Glomerular endothelial cell (primary cell): ENCODE measurements around the gene TAF1A. TPM values are rescaled to one million over a fixed set of nuclear protein-coding genes. Genes with fewer than 3 reads are reported as not detected.
A peak's percentile ranks its signal among the peaks of the same experiment; 100 is the strongest.
"Not testable (repeated sequence)": the region's sequence is repeated elsewhere in the genome, so short reads cannot be mapped to it uniquely, and the experiment has no call there.

Source experiments
- DNase-seq: peaks from one replicate; pipeline ENCODE4 v3.0.0-alpha.2; 2011; ENCODE audit warnings: low read depth, low spot score; ENCODE audit errors: extremely low read depth
- total RNA-seq: library from RNA; depleted of rRNA; stranded (reverse); fragments of >200 nt; gene quantifications from 2 replicates; pipeline ENCODE4 v1.2.3, GENCODE V29; 2015

Gene TAF1A
- total RNA-seq, result 3.5 and 3.6 TPM in 2 replicates

DNA sequence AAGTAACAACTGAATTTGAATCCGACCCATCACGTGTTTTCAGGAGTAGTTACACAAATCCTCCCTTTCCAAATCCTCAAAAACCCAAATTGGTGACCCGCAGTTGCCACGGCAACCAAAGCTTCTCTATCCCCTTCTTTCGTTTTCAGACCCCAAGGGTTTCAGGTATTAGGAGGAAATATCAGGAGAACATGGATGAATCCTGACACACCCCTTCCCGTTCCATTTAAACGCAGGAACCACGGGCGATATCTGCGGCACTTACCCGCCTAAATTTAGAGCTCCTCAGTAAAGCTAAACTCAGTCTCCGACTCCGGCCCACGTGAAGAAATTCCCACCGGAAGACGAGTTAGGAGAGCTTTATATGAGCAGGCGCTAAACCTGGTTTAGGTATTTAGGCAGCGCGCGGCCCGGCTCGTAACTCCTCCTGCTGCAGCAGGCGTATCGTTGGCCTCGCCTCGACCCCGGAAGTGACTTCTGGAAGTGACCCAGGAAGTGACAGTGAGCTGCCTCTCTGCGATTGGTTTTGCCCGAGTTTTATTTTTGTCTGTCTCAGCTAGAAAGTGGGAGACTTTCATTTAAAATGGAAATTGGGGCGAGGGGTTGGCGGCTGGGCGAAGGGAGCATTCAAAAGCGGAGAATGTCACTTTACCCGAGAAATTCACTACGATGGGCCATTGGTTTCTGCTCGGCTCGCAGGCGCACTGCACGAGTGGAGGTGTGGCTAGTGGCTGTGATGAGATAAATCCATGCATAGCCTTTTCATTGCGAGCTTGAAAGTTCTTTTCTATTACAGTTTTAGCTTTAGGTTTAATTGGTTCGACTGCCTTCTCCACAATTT, at the start of gene TAF1A:
TAF1A (minus strand) TSS at position 472 of the 841 bp plus-strand sequence.
- DNase-seq, result no peak

DNA sequence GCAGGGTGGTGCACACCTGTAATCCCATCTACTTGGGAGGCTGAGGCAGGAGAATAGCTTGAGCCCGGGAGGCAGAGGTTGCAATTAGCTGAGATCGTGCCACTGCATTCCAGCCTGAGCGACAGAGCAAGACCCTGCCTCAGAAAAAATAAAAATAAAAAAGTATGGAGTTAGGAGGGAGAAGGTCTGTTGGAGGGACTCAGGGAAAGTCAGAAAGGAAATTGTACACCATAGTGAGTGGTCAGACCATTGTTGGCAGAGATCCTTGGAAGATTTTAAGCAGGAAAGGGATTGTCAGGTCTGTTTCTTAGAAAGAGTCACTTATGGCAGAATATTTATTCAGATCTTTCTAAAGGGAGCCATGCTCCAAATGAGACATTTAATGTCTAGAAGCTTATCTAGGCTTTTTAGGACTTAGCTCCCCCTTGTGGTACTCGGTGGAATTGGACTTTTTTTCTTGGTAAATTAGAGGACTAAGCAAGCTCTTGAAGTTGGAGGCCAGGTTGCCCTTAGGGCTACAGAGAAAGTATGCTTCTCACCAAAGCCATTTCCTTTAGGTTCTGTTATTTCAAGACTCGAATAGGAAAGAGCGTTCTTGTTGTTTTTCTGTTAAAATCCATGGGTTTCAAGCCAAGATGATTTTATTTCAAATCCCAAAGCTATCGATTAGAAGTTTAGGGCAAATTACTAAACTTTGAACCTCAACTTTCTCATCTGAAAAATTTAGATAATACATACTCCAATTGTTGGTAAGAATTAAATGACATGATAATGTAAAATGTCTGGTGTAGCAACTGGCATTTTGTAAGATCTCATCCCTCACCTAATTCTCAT, 44.7 kb upstream of the TAF1A start:
- DNase-seq, result peak; percentile 96

DNA sequence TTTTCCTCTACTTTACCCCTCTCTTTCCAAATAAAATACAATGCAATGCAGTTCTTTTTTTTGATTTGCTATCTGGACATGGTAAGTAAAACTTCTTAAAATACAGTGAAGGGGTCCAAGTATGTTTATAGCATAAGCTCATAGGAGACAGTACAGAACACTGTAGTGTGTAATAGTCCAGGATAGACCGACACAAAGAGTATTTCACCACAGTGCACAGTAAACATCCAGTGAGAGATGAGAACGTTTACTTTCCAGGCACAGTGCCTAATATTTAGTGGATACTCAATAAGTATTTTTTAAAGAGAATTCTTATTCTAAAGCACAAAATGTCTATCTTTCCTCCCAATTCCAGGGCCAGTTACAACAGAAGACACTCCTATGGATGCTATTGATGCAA, 43.0 kb upstream of the TAF1A start:
- no peak for DNase-seq

DNA sequence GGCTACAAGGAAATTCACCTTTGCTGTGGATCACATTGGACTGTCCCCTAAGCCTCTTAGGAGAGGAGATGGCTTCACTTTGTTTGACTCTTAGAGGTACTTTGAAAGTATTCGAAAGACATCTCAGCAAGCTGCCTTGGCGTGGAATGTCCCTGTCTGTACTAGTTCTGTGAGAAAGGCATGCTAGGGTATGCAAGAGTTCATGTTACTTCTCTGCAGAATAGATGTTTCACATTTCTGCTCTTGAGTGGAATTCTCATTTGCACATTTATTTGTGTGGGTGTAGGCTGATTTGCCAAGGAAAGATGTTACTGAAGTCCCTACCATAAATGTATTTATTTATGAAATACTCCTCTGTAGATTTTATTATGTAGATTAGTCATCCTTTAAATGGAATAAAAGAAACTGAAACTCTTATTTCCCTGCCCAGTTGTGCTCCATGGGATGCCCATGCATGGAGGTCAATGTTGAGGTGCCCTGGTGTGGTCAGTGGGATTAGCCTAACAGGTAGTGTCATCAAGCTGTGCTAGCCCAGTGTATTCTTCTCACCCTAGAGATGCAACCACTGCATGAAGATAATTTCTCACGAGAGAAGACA, 42.0 kb upstream of the TAF1A start:
- no peak for DNase-seq

DNA sequence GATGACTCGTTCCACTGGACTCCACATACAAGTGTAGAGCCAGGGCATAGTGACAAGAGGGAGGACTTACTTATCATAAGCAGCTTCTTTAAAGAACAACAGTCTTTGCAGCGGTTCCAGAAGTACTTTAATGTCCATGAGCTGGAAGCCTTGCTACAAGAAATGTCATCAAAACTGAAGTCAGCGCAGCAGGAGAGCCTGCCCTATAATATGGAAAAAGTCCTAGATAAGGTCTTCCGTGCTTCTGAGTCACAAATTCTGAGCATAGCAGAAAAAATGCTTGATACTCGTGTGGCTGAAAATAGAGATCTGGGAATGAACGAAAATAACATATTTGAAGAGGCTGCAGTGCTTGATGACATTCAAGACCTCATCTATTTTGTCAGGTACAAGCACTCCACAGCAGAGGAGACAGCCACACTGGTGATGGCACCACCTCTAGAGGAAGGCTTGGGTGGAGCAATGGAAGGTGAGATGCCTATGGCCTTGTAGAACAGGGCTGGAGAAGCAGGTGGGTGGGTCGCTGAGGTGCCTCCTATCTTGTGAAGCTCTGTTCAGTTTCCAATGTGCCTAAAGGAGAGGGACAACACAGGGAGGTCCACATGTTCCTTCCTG, 40.3 kb upstream of the TAF1A start:
- no peak for DNase-seq

DNA sequence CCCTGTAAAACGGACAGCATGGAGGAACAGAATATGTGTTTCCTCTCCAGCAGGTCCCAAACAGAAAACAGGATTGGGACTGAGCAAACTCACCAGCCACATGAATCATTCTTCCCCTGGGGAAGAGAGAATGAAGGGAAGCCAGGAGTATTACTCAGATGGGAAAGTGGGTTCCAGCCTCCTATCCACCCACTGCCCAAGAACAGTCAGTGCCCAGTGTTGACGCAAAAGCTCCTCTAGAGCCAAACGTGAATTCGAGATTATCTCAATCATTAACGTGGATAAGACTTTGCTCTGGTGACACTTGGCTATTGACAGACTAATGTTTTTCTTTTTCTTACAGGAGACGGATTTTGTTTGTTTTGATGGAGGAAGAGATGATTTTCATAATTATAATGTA, 37.5 kb upstream of the TAF1A start:
- peak; percentile 14 for DNase-seq

DNA sequence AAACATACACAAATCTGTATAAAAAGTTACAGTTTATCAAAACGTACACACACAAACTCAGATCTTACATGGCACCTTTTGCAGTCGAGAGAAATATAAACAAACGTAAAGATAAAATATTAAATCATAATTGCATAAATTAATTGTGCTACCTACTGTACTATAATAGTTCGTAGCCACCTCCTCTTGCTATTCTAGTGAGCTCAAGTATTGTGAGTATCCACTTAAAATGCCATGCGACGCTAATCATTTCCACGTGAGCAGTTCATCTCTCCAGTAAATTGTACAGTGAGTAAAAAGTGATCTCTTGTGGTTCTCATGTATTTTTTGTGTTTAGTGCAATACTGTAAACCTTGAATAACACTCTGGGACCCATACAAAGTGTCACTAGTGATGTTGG, 34.5 kb upstream of the TAF1A start:
- no peak for DNase-seq

DNA sequence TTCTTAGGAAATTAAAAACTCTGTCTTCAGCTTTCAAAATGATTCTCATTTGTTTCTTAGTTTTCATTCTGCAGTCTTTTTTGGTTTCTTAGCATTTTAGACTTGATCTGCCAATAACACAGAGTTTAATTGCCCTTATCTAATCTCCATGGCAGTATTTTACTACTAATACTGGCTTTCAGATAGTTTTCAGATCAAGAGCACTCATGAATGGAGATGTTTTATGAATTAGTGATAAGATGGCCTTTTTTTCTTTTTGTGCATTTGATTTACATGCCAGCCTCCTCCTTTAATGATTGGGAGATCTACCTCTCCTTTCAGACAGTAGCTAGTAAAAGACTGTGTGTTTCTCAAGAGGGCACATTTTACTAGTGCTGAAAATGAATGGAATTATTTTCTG, 33.7 kb upstream of the TAF1A start:
- DNase-seq, result no peak

DNA sequence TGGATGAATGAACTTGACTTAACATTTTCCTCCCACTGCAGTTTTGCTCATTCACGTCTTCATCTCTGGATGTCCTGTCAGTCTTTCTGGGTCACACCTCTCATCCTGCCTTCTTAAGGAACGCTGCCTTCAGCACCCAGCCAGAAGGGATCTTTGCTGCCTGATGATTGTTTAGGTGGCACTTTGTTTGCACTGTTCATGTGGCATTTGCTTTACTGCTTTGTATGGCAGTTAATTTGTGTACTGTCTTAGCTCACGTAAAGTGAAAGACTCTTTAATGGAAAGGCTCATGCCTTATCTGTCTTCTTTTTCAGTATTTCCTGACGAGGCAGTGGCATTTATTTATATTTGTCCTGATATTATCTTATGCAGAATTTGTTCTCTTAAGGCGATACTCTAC, 33.0 kb upstream of the TAF1A start:
- no peak for DNase-seq

DNA sequence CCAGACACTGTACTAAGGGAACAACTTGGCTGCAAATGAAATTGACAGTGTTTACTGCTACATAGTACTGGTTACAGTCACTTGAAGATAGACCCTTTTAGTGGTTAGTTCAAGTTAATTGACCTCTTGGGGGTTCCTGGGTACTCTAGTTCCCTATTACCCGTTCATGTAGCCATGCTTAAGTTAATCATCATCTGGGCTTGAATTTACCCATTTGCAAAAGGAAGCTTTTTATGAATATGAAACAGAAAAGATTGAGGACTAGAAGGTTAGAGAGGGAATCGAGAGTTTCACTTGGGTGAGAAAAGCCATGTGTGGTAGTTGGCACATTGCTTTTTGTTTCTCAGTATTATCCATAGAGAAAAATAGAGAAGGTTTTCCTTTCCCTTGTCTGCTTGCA, 30.8 kb upstream of the TAF1A start:
- DNase-seq, result no peak

DNA sequence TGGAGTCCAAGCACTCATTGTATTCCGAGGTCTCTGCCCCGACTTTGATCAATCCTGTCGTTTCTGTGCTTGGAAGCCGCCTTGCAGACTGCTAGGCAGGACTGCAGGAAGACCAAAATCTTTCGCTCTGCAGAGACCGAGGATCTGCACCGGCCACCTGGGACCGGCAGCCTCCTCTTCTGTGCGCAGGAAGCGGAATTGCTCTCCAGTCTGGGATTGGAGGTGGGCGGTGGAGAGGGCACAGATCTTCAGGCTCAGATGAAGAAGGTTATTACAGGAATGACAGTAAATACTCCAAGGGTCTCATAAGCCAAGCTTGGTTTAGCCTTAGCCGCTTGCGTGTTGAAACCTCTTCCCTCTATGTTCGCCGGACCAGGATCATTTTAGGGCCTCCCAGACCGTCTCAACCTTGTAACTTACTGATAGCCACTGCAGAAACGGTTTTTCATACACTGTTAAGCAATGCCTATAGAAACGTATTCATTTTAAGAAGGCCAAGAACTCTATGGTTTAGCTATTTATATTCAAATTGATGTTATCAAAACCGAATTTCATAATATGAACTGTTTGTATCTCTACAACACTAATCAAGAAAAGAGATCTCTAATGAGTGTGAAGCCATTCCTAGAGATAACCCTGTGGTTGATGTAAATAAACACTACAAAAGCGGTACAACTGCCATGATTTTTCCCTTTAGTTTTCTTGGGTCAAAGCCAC, 29.3 kb upstream of the TAF1A start:
- no peak for DNase-seq

DNA sequence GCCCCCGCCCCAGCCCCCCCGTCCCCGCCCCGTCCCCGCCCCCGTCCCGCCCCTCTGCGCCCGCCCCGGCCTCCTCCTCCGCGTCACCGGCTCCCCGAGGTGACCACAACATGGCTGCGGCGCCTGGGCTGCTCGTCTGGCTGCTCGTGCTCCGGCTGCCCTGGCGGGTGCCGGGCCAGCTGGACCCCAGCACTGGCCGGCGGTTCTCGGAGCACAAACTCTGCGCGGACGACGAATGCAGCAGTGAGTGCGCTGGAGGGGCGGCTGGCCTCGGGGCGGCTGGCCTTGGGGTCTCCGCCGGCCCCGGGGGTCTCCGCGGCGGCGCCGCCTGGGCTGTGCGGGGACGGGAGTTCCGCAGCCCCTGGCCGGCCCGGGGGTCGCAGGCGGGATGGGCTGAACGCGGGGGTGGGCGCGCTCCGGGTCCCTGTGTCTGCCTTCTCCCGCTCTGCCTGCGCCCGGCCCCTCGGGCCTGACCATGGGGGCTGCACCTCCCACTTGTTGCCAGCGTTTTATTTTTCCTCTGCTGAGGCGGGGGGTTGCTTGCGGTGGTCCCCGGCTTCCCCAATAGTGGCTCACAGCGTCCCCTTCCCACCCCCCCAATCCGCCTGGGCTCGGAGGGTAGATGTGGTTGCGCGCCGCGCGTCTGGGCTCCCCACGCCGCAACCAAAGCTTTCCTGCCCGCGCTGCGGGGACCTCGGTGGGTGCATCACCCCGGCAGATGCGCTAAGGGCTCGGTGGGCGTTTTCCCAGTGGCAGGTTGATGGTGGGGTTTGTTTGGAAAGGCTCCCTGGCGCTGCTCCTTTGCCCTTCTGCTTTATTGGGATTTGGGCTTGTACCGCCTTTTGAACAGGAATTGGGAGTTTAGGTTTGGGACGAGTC, 28.5 kb upstream of the TAF1A start, which contains the start of gene MIA3:
MIA3 (plus strand) TSS at position 97 of the 879 bp plus-strand sequence; CDS start at position 111, 14 bp downstream.
- DNase-seq, result no peak

DNA sequence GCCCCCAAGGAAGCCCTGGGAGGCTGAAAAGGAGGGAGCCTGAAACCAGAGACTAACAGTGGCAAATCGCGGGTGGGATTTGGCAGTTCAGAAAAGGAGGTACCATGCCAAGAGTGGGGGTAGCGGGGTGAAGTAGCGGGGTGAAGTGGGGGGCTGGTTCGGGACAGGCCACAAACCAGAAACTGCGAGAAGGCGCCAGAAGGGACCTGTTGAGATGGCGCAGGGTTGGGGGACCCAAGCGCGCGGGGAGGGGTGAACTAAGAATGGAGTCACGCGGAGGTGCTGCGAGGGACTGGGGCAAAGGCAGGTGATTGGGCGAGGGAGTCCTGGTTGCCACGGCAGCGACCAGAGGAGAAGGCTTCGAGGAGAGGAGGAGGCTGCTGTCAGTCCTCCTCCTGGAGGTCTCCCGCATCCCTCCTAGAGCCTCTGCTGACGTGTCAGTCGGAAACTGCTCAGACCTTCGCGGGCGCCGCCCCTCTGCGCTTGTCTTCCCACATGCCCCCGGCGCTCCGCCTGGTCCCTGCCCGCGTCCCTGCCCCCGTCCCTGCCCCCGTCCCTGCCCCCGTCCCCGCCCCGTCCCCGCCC, 27.7 kb upstream of the TAF1A start:
- DNase-seq, result no peak

DNA sequence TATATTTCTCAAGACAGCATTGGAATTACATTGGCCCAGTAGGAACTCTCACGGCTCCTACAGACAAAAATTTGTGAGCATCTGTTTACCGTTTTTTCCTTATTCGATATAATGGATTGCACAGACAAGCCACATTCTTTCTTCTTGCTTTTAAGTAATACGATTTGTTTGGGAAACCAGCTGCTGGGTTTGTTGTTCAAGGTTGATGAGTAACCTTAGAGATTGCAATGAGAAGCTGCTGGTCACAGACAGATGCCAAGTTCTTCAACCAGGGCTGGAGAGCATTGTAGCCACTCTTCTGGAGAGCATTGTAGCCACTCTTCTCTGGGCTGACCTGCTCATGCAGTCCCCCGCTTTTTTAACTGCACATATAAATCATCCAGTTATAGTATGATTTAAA, 26.8 kb upstream of the TAF1A start:
- no peak for DNase-seq

DNA sequence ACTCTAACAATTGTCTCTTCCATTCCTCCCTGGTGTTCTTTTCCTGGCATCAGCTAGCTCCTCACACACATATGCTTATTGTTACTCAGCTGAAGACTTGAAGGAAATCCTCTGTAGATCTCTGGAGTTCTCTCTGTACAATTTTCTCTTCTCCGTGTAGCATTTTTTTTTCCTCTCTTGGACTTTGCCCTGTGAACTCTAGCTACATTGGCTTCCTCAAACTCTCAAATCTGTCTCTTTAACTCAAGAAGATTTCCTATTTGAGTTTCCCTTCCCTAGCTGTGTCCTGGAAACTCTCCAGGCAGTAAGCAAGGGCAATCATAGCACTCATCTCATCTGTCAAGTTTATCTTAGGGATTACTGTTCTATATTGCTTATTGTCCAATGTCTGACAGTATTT, 23.9 kb upstream of the TAF1A start:
- DNase-seq, result no peak

DNA sequence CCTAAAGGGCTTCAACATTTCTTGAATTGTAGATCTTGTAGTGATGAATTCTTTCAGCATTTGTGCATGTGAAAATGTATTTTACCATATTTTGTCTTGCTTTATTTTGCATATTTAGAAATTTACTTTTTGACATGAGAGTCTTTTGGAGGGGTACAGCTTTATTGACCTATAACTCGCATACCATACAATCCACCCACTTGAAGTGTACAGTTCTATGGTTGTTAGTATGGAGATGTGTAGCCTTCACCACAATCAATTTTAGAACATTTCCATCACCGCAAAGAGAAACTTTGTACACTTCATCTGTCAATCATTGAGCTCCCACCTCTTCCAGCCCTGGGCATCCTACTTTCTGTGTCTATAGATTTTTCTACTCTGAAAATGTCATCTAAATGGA, 21.0 kb upstream of the TAF1A start:
- no peak for DNase-seq

DNA sequence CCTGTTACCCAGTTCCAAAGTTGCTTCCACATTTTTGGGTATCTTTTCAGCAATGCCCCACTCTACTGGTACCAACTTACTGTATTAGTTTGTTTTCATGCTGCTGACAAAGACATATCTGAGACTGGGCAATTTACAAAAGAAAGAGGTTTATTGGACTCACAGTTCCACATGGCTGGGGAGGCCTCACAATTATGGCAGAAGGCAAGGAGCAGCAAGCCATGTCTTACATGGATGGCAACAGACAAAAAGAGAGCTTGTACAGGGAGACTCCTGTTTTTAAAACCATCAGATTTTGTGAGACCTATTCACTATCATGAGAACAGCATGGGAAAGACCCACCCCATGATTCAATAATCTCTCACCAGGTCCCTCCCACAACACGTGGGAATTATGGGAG, 19.4 kb upstream of the TAF1A start:
- DNase-seq, result not testable (repeated sequence)

DNA sequence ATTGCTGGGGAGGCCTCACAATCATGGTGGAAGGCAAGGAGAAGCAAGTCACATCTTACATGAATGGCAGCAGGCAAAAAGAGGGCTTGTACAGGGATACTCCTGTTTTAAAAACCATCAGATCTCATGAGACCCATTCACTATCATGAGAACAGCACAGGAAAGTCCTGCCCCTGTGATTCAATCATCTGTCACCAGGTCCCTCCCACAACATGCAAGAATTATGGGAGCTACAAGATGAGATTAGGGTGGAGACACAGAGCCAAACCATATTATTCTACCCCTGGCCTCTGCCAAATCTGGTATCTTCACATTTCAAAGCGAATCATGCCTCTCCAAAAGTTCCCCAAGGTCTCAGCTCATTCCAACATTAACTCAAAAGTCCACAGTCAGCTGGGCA, 17.0 kb upstream of the TAF1A start:
- no peak for DNase-seq

DNA sequence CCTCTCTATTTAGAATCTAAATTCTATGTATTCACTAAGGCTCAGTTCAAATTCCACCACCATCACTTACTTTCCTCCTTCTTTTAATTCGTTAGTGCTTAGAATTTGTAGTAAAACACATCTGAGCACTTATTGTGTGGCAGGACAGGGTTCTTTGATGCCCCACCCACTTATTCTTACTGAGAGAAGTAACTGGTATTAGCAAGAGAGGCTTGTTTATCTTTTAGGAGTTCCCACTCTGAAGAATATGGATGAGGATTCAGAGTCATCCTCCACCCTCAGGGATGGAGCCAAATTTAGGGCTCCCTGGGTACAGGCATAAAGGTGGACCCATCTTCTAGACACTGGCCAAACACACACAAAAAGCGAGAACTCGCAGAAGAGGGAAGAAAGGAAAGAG, 11.5 kb upstream of the TAF1A start:
- no peak for DNase-seq
